Activated CD4-positive, CD25-positive, alpha-beta regulatory T cell (primary cell): ENCODE measurements around the gene ABITRAM.
"Not testable (repeated sequence)": the region's sequence is repeated elsewhere in the genome, so short reads cannot be mapped to it uniquely, and the experiment has no call there.

Source experiments
- DNase-seq, 4 experiments: peaks; one replicate each; lab custom pipeline; 2025; lab: John Stamatoyannopoulos, UW

ABITRAM gene

DNA sequence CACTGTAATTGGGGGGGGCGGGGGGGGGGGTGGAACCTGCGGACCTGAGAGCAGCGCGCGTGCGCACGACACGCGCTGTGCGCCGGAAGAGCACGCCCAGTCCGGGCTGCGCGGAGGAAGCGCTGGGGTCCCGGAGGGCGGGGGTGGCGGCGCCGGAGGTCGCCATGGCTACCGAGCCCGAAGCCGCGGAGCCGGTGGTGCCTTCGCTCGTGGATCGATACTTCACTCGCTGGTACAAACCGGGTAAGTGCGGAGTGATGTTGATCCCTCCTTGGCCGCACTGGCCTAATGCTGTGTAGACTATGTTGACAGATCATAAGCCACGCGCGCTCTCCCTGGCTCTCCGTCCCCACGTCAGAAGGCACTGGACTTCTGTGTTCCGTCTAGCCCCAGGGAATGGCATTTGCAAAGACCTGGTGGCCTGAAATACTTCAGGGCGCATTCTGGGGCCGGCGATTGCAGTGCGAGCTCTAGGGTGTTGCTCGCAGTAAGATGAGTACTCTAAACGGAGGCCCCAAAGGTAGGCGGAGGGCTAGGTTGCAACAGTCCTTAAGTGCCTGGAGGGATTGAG lies at the start of gene ABITRAM:
ABITRAM (plus strand) TSS at position 78 of the 571 bp plus-strand sequence; CDS start at position 165, 87 bp downstream.
- peak; percentile 73 to 83 (median 80) for DNase-seq

- no peak for DNase-seq
Observed at GRCh38 chr9:108884701-108885100, 49.5 kb upstream of the ABITRAM start.

DNA sequence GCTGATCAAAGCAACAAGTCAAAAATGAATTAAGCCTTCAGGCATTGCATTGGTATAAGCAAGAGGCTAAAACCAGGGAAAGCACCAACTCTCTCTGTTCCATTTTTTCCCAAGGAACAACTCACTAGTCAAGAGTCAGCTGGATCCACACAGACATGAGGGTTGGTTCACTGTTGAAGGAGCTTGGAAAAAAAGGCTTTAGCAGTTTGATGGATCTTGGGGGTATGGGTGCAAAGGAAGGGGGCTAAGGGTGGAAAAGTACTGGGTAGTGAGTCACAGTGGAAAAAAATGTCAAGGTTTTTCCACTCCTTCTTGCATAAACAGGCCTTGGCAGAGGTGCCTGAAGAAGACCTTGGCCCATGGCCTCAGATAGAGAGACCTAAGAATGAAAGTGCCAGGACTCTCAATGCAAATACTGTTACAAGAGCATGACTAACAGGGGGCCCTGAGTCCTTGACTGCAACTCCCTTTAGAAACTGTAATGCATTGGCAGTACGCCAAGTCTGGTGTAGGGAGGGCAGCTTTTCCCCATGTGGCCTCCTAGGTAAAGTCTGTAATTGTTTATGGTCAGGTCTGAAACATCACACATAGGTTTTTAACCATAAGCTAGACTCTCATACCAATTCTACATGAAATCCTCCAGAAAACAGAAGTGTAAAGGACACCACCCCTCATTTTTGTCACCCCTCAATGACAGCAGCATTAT lies 48.4 kb upstream of the ABITRAM start:
- DNase-seq = no peak

- DNase-seq = not testable (repeated sequence)
Observed at GRCh38 chr9:108886594-108887271, 47.5 kb upstream of the ABITRAM start.

DNA sequence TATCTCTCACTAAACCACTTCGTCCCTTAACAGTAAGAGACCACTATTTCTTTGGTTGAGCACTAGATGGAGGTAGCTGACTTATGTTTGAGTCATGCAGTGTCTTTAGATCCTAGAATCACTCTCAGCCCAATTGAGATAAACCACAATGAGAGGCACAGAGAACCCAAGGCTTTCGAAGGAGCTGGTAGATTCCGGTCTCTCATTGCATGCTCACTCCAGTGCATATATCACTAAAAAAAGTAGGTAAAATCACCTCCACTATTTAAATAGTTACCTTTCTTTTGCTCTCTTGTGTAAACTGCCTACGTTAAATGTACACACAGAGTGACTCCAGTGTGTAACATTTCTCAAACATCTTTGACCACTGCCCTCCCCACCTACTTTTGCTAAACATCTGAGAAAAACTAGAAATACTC lies 44.5 kb upstream of the ABITRAM start:
- DNase-seq = no peak

- no peak for DNase-seq
Observed at GRCh38 chr9:108894225-108894997, 39.8 kb upstream of the ABITRAM start.

GRCh38 chr9:108897324-108898096 lies 36.7 kb upstream of the ABITRAM start:
- no peak for DNase-seq

DNA sequence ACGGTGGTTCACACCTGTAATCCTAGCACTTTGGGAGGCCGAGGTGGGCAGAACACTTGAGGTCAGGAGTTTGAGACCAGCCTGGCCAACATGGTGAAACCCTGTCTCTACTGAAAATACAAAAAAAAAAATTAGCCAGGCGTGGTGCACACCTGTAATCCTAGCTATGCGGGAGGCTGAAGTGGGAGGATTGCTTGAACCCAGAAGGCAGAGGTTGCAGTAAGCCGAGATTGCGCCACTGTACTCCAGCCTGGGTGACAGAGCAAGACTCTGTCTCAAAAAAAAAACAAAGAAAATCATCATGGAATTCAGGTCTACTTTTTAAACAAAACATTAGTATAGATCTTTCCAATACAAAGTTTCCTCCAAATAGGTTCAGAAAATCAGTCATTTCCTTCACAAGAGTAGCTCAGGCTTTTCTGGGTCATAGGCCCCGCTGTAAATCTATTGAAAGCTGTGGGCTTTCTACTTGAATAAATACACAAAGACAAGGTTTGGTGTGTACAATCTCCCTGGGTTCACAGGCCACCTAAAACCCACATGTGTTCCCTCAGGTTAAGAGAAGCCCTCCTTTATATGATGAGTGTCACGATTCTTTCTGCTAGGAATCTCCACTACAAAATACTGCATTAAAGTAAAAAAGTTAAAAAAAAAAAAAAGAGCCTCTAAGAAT lies 35.0 kb upstream of the ABITRAM start:
- DNase-seq = not testable (repeated sequence)

GRCh38 chr9:108900176-108900575 lies 34.0 kb upstream of the ABITRAM start:
- DNase-seq = no peak

GRCh38 chr9:108903420-108904103 lies 30.6 kb upstream of the ABITRAM start:
- no peak for DNase-seq

GRCh38 chr9:108904161-108904560 lies 30.0 kb upstream of the ABITRAM start:
- no peak for DNase-seq

GRCh38 chr9:108905494-108905893 lies 28.7 kb upstream of the ABITRAM start:
- no peak for DNase-seq

DNA sequence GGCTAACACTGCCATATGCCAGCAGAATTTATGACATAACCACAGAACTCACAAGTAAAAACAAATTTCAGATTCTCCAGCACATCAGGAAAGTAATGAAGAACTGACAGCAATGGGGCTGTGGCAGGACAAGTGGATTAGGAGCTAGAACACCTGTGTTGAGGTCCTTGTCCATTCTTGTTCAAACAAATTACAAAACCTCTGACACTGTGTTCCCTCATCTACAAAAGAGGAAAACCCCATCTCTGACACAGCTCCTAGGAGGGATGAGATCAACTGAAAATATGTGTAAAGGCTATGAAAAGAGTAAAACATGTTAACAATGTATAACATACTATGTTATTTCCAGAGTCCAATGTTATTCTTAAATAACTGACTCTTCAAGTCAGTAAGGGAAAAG lies 23.8 kb upstream of the ABITRAM start:
- no peak for DNase-seq

DNA sequence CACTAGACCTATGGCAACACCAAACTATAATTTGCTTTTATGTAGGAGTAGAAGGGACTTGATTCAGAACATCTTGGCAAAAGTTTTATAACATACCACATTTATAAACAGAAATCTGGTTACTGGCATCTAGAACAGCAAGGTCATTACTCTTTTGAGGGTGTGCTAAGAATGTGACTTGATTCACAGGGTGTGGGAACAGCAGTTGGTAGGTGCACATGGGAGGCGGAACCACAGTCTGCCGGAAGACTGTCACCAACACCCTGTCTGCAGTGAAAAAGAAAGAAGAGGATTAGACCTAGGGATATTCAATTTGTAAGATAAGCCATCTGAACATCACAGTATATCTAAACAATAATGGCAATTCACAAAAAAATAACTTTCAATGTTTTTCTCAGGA lies 23.3 kb upstream of the ABITRAM start:
- no peak for DNase-seq

GRCh38 chr9:108911820-108912219 lies 22.4 kb upstream of the ABITRAM start:
- no peak for DNase-seq

- DNase-seq = no peak
Observed at GRCh38 chr9:108913391-108913790, 20.8 kb upstream of the ABITRAM start.

- no peak for DNase-seq
Observed at GRCh38 chr9:108919517-108919916, 14.7 kb upstream of the ABITRAM start.

- not testable (repeated sequence) for DNase-seq
Observed at GRCh38 chr9:108920401-108920800, 13.8 kb upstream of the ABITRAM start.

GRCh38 chr9:108921200-108921599 lies 13.0 kb upstream of the ABITRAM start:
- DNase-seq = no peak

DNA sequence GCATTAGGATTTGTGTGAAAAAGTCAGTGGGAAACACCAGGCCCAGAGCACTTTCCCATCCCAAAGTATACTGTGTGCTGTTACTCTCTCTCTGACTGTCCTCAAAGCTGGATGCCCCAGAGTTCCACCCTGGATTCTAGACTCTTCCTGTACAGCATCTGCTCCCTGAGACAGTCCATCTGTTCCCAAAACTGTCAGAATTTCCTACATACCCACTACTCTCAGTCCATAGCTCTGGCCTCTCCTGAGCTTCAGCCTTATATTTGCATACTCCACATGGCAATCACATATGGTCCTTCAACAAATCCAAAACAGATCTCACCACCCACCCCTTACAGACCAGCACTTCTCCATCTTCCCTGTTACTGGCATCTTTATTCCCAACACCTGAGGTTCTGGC lies 9.7 kb upstream of the ABITRAM start:
- DNase-seq = no peak
